Left ventricle myocardium inferior (tissue), 1 donor: ENCODE results near the gene SCPEP1. TPM values are rescaled to one million over a fixed set of nuclear protein-coding genes. Genes with fewer than 3 reads are reported as not detected.
A peak's percentile ranks its signal among the peaks of the same experiment; 100 is the strongest.

Experiments used
- DNase-seq: peaks from one replicate; pipeline ENCODE4 v3.0.0-alpha.2; 2020
- H3K27ac ChIP-seq: fragments of 200-600 bp; replicated peaks from 2 replicates; pipeline ENCODE4 v1.8.0; 2021
- H3K27me3 ChIP-seq: fragments of 200-600 bp; 2 replicates; pipeline ENCODE4 v1.8.0; 2021; ENCODE audit warnings: low read depth
- H3K36me3 ChIP-seq: fragments of 200-600 bp; 2 replicates; pipeline ENCODE4 v1.8.0; 2021
- H3K4me1 ChIP-seq: fragments of 200-600 bp; 2 replicates; pipeline ENCODE4 v1.8.0; 2021
- H3K4me3 ChIP-seq: fragments of 200-600 bp; 2 replicates; pipeline ENCODE4 v1.8.0; 2021; ENCODE audit warnings: mild to moderate bottlenecking, moderate library complexity
- H3K9me3 ChIP-seq: fragments of 200-600 bp; replicated peaks from 2 replicates; pipeline ENCODE4 v1.8.0; 2021
- intact Hi-C: fragments of 100-400 bp; cut with micrococcal nuclease; formaldehyde crosslinking; loops from one replicate; pipeline ENCODE4 v1.11.0; 2022
- long read RNA-seq: library from polyadenylated mRNA; unstranded; transcript quantifications from one replicate; pipeline ENCODE4 v2.0.0, GENCODE V29; 2021
- total RNA-seq: library from RNA; stranded (reverse); fragmentation: NEBNext Ultra II Directional; extraction: Animal tissue kit (Norgen Biotek cat#: 25700); gene quantifications from one replicate; pipeline ENCODE4 v1.2.1, GENCODE V29; 2021
- TF ChIP-seq, protein P1 (sequence below): fragments of 200-600 bp; IDR thresholded peaks from 2 replicates; pipeline ENCODE4 v1.8.0; 2021; ENCODE audit warnings: antibody characterized with exemption, mild to moderate bottlenecking, borderline replicate concordance
- donor health status: DM: no; HTN: yes; CAD: no; lungs with severe emphysema.

SCPEP1 gene
- 70.2 TPM for total RNA-seq
- long read RNA-seq, transcript SCPEP1-201 (13 exons, 1,942 nt): major isoform, 69 of 93 reads
- long read RNA-seq, partial matches to known transcripts: 4 of 93 reads
- long read RNA-seq, other reads (novel, unspliced or antisense): 17 of 93 reads

- H3K27me3 ChIP-seq: no peaks in the 10 kb centered on the region
- H3K9me3 ChIP-seq: no peaks in the 10 kb centered on the region
- intact Hi-C loops: no loop called here
Observed at GRCh38 chr17:56977673-56978395, at the start of gene SCPEP1. SCPEP1 (plus strand) TSS chr17:56978131; CDS start chr17:56978160, 29 bp downstream.

GRCh38 chr17:56928586-56928985 lies 49.3 kb upstream of the SCPEP1 start:
- peaks cover 5% of the 10 kb centered on the region for H3K36me3 ChIP-seq
- no peaks in the 10 kb centered on the region for H3K4me1 ChIP-seq
- no peak overlapping the region for H3K4me3 ChIP-seq
- TF ChIP-seq, protein P1, sequence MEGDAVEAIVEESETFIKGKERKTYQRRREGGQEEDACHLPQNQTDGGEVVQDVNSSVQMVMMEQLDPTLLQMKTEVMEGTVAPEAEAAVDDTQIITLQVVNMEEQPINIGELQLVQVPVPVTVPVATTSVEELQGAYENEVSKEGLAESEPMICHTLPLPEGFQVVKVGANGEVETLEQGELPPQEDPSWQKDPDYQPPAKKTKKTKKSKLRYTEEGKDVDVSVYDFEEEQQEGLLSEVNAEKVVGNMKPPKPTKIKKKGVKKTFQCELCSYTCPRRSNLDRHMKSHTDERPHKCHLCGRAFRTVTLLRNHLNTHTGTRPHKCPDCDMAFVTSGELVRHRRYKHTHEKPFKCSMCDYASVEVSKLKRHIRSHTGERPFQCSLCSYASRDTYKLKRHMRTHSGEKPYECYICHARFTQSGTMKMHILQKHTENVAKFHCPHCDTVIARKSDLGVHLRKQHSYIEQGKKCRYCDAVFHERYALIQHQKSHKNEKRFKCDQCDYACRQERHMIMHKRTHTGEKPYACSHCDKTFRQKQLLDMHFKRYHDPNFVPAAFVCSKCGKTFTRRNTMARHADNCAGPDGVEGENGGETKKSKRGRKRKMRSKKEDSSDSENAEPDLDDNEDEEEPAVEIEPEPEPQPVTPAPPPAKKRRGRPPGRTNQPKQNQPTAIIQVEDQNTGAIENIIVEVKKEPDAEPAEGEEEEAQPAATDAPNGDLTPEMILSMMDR: no peak
- H3K27me3 ChIP-seq: no peaks in the 10 kb centered on the region
- no peak overlapping the region for H3K27ac ChIP-seq
- DNase-seq: no peak
- intact Hi-C loops: no loop called here
- peaks cover 20% of the 10 kb centered on the region for H3K9me3 ChIP-seq

More at GRCh38 chr17:56977673-56978395, at the start of gene SCPEP1:
- Histone ChIP-seq H3K4me1 (peaks cover 30% of the 10 kb centered on the region), H3K4me3 (peak within 1 kb of the TSS; percentile 81), H3K27ac (peak within 1 kb of the TSS; percentile 83), H3K36me3 (peaks cover 19% of the 10 kb centered on the region)
- TF ChIP-seq, protein P1: no peak
- peak; percentile 86 for DNase-seq

DNA sequence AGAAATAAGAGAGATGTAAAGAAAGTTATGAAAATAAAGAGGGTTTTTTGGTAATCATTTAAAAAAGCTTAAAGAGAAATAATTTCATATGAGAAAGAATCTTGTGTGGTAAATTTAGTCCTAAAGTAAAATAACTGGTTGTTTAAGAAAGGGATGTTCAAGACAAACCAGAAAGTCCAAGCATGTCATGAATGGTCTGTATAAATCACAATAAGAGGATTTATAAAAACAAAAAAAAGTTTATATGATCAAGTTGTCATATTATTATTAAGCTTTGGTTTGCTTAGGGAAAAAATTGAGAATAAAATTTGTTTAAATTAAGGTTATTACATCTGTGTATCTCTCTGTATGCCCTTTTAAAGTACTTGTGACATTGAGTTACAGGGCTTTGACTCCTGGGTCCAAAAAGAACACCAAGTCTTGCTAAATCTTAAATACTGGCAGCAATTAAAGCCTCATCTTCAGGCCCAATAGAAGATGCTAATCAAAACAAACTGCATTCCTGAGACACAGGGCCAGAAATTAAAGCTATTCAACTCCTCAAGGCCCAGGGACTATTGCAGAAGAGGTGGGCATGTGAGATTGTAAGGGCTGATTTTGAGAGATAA lies 48.5 kb upstream of the SCPEP1 start:
- Histone ChIP-seq H3K9me3 (peaks cover 20% of the 10 kb centered on the region), H3K27ac (no peak overlapping the region), H3K36me3 (peaks cover 13% of the 10 kb centered on the region), H3K4me3 (no peak overlapping the region), H3K4me1 (no peaks in the 10 kb centered on the region), H3K27me3 (no peaks in the 10 kb centered on the region)
- DNase-seq: no peak
- TF ChIP-seq, protein P1: no peak
- intact Hi-C loops: no loop called here

DNA sequence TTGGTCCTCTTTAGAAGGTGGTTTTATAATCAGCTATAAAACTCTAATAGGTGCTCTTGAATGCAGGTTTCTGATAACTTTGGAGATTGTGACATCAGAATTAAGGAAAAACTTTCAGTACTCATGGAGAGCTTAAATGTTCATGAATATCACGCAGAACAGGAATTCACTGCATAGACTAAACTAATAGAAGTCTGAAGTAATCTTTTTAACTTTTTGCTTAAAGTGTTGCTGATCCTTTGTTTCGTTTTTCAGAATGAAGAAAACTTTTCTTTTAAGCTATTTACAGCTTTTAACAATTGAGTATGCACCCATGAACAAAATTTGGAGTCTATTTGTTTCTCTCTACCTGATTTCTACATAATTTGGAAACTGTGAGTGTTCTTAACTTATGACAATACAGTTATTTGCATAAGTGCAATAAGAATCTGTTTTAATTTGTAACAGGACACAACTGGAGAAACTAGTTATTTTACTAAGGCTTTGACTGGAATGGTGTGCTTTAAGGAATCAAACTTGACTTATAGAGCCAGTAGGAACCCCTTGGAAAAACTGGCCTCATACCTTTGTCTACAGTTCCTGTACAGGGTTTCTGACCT lies 47.1 kb upstream of the SCPEP1 start:
- DNase-seq: no peak
- Histone ChIP-seq H3K27ac (no peak overlapping the region), H3K27me3 (no peaks in the 10 kb centered on the region), H3K9me3 (peaks cover 20% of the 10 kb centered on the region), H3K4me1 (no peaks in the 10 kb centered on the region), H3K4me3 (no peak overlapping the region), H3K36me3 (peaks cover 22% of the 10 kb centered on the region)
- intact Hi-C loops: no loop called here
- TF ChIP-seq, protein P1: no peak

DNA sequence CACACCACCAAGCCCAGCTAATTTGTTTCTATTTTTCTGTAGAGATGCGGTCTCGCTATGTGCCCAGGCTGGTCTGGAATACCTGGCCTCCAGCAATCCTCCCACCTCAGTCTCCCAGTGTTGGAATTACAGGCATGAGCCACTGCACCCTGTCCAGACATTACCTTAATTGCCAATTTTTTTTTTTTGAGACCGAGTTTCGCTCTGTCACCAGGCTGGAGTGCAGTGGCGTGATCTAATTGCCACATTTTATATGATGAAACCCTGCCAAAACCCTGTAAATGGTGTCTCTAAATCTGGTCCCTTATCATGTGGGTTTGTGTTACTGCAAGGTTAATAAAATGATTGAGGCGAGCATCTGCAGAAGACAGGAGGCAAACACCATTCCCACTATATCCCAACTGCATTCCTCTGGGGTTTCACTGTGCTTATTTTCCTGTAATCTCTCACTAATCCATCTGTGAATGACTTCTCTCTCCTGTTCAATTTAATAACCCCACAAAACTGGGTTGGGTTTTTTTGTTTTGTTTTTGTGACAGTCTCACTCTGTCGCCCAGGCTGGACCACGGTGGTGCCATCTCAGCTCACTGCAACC lies 44.7 kb upstream of the SCPEP1 start:
- peaks cover 43% of the 10 kb centered on the region for H3K36me3 ChIP-seq
- no peak overlapping the region for H3K27ac ChIP-seq
- DNase-seq: no peak
- no peak overlapping the region for H3K4me3 ChIP-seq
- TF ChIP-seq, protein P1: no peak
- H3K9me3 ChIP-seq: peaks cover 20% of the 10 kb centered on the region
- intact Hi-C loops: no loop called here
- no peaks in the 10 kb centered on the region for H3K27me3 ChIP-seq
- H3K4me1 ChIP-seq: peaks cover 5% of the 10 kb centered on the region
